GM23338 (cell line): ENCODE data around the gene LSM3. TPM values are rescaled to one million over a fixed set of nuclear protein-coding genes. Genes with fewer than 3 reads are reported as not detected.

Source experiments
- ATAC-seq: fragments of 200-7000 bp; cut with Tn5 transposase; 3 replicates; pipeline ENCODE4 v1.9.1; 2020
- DNase-seq: peaks from one replicate; pipeline ENCODE4 v3.0.0-alpha.2; 2015; ENCODE audit warnings: low spot score
- H2AFZ ChIP-seq: fragments of 200-600 bp; sonication (generic); 2 replicates; pipeline ENCODE4 v1.8.0; 2016; ENCODE audit warnings: antibody characterized with exemption, mild to moderate bottlenecking, moderate library complexity
- H3F3A ChIP-seq: fragments of 200-600 bp; sonication (generic); replicated peaks from 2 replicates; pipeline ENCODE4 v1.8.0; 2017; ENCODE audit warnings: antibody characterized with exemption, mixed run types, low read depth
- H3K27ac ChIP-seq: fragments of 200-600 bp; sonication (generic); 2 replicates; pipeline ENCODE4 v1.6.1; 2016; ENCODE audit warnings: low read depth
- H3K27me3 ChIP-seq: fragments of 200-600 bp; sonication (generic); 2 replicates; pipeline ENCODE4 v1.8.0; 2016; ENCODE audit warnings: mild to moderate bottlenecking, mixed run types, moderate library complexity; ENCODE audit not compliant: insufficient read depth
- H3K36me3 ChIP-seq: fragments of 200-600 bp; sonication (generic); 2 replicates; pipeline ENCODE4 v1.8.0; 2016; ENCODE audit warnings: mild to moderate bottlenecking; ENCODE audit not compliant: insufficient read depth
- H3K4me1 ChIP-seq: fragments of 200-600 bp; sonication (generic); 2 replicates; pipeline ENCODE4 v1.8.0; 2016; ENCODE audit warnings: mild to moderate bottlenecking, moderate library complexity; ENCODE audit not compliant: insufficient read depth
- H3K4me2 ChIP-seq: fragments of 200-600 bp; sonication (generic); 2 replicates; pipeline ENCODE4 v1.7.1; 2017; ENCODE audit warnings: mixed run types
- H3K4me3 ChIP-seq: fragments of 200-600 bp; sonication (generic); 2 replicates; pipeline ENCODE4 v1.6.1; 2016; ENCODE audit warnings: mixed run types
- H3K79me2 ChIP-seq: fragments of 200-600 bp; sonication (generic); replicated peaks from 2 replicates; pipeline ENCODE4 v1.8.0; 2017; ENCODE audit warnings: mild to moderate bottlenecking; ENCODE audit not compliant: insufficient read depth
- H3K9me2 ChIP-seq: fragments of 200-600 bp; sonication (generic); 2 replicates; pipeline ENCODE4 v1.8.0; 2017; ENCODE audit not compliant: insufficient read depth
- H4K20me1 ChIP-seq: fragments of 200-600 bp; sonication (generic); replicated peaks from 2 replicates; pipeline ENCODE4 v1.8.0; 2017; ENCODE audit warnings: mild to moderate bottlenecking; ENCODE audit not compliant: insufficient read depth
- H3K27ac Mint-ChIP-seq: 2 replicates; pipeline ENCODE4 v1.8.0; 2020; ENCODE audit warnings: inconsistent platforms, mild to moderate bottlenecking, moderate library complexity, mixed read lengths
- H3K27me3 Mint-ChIP-seq: 3 replicates; pipeline ENCODE4 v1.8.0; 2022; ENCODE audit warnings: low read depth, mild to moderate bottlenecking, moderate library complexity, mixed read lengths, inconsistent platforms; ENCODE audit not compliant: insufficient read depth, poor library complexity
- H3K36me3 Mint-ChIP-seq: 3 replicates; pipeline ENCODE4 v1.8.0; 2021; ENCODE audit warnings: low read depth, mild to moderate bottlenecking, inconsistent platforms, moderate library complexity, mixed read lengths
- H3K4me1 Mint-ChIP-seq: 3 replicates; pipeline ENCODE4 v1.8.0; 2020; ENCODE audit warnings: mild to moderate bottlenecking, inconsistent platforms, mixed read lengths
- H3K4me3 Mint-ChIP-seq: 3 replicates; pipeline ENCODE4 v1.8.0; 2021; ENCODE audit warnings: moderate library complexity, mild to moderate bottlenecking, inconsistent platforms, mixed read lengths
- H3K9me3 Mint-ChIP-seq: 3 replicates; pipeline ENCODE4 v1.8.0; 2020; ENCODE audit warnings: moderate library complexity, mild to moderate bottlenecking, inconsistent platforms, mixed read lengths
- ETS1 ChIP-seq: IDR thresholded peaks from 2 replicates; pipeline ENCODE4 v1.6.1; 2016; ENCODE audit warnings: antibody characterized with exemption
- EZH2 ChIP-seq: fragments of 200-600 bp; sonication (generic); IDR thresholded peaks from one replicate; pipeline ENCODE4 v1.8.0; 2017; ENCODE audit warnings: antibody characterized with exemption, mild to moderate bottlenecking, low read depth; ENCODE audit not compliant: unreplicated experiment
- EZH2phosphoT487 ChIP-seq: fragments of 200-600 bp; sonication (generic); IDR thresholded peaks from one replicate; pipeline ENCODE4 v1.8.1; 2018; ENCODE audit warnings: antibody characterized with exemption; ENCODE audit not compliant: unreplicated experiment
- JUNB ChIP-seq: IDR thresholded peaks from one replicate; pipeline ENCODE4 v1.6.1; 2016; ENCODE audit warnings: antibody characterized with exemption; ENCODE audit not compliant: unreplicated experiment
- NANOG ChIP-seq: IDR thresholded peaks from 2 replicates; pipeline ENCODE4 v1.6.1; 2016; ENCODE audit warnings: antibody characterized with exemption, borderline replicate concordance
- POLR2AphosphoS5 ChIP-seq: IDR thresholded peaks from 2 replicates; pipeline ENCODE4 v1.6.1; 2016; ENCODE audit warnings: antibody characterized with exemption, low read depth
- STAT1 ChIP-seq: IDR thresholded peaks from one replicate; pipeline ENCODE4 v1.6.1; 2016; ENCODE audit warnings: antibody characterized with exemption; ENCODE audit not compliant: unreplicated experiment
- ZNF114 ChIP-seq: fragments of 250-450 bp; sonication (Bioruptor Pico); IDR thresholded peaks from 2 replicates; pipeline ENCODE4 v1.5.0; 2020; ENCODE audit warnings: mild to moderate bottlenecking, moderate library complexity
- ZNF331 ChIP-seq: fragments of 250-450 bp; sonication (Bioruptor Pico); IDR thresholded peaks from 2 replicates; pipeline ENCODE4 v1.5.0; 2020; ENCODE audit warnings: low read depth, mild to moderate bottlenecking, moderate library complexity
- ZNF462 ChIP-seq: fragments of 250-450 bp; sonication (Bioruptor Pico); IDR thresholded peaks from 2 replicates; pipeline ENCODE4 v1.5.0; 2020; ENCODE audit warnings: mild to moderate bottlenecking, moderate library complexity
- polyA plus RNA-seq: library from polyadenylated mRNA; unstranded; fragments of >200 nt; fragmentation: Nextera tagmentation; extraction: Ambion mirVana; gene quantifications from 2 replicates; pipeline ENCODE4 v1.2.1, GENCODE V29; 2016
- total RNA-seq: library from RNA; depleted of rRNA; stranded (reverse); fragments of >200 nt; shearing (Covaris generic); gene quantifications from 2 replicates; pipeline ENCODE4 v1.2.3, GENCODE V29; 2014
- TF ChIP-seq, protein P1 (sequence below), 2 experiments: fragments of 200-600 bp in 1 of 2; sonication (generic) in 1 of 2; conservative IDR thresholded peaks; 2 replicates each; pipeline versions ENCODE4 v1.5.1 to v1.6.1; 2016 to 2017; ENCODE audit warnings: antibody characterized with exemption in 2 of 2, low read depth in 2 of 2, mild to moderate bottlenecking in 2 of 2, moderate library complexity in 1 of 2

Gene LSM3
- total and polyA plus RNA-seq, 2 experiments from 2014 or later, result 20.1 to 71.5 TPM

- H3K27me3 ChIP-seq, result no peaks in the 10 kb centered on the region
- H3K9me2 ChIP-seq, result 0 out of 2 replicates have a peak, but pooled peaks cover 3% of the 10 kb centered on the region
- Mint-ChIP-seq H3K9me3 (no peaks in the 10 kb centered on the region), H3K27me3 (peaks cover 6% of the 10 kb centered on the region), H3K27ac (no peak overlapping the region), H3K4me1 (no peaks in the 10 kb centered on the region), H3K4me3 (no peak overlapping the region; the same call in 2 of the 3 replicates), H3K36me3 (no peaks in the 10 kb centered on the region; the same call in 2 of the 3 replicates)
- no peaks in the 10 kb centered on the region for H3K79me2 ChIP-seq
- ATAC-seq, result no peak
- H3K4me2 ChIP-seq, result no peak overlapping the region
- H2AFZ ChIP-seq, result 0 out of 2 replicates have a peak overlapping the region, but pooled peaks have one; percentile 56
- H3K27ac ChIP-seq, result no peak overlapping the region
- no peaks in the 10 kb centered on the region for H3K36me3 ChIP-seq
- no peaks in the 10 kb centered on the region for H4K20me1 ChIP-seq
- no peaks in the 10 kb centered on the region for H3F3A ChIP-seq
- no peaks in the 10 kb centered on the region for H3K4me1 ChIP-seq
- no peak overlapping the region for H3K4me3 ChIP-seq
- no peak for TF ChIP-seq EZH2
- DNase-seq, result no peak
Measured at GRCh38 chr3:14242490-14243311, 64.1 kb downstream of the LSM3 start.

DNA sequence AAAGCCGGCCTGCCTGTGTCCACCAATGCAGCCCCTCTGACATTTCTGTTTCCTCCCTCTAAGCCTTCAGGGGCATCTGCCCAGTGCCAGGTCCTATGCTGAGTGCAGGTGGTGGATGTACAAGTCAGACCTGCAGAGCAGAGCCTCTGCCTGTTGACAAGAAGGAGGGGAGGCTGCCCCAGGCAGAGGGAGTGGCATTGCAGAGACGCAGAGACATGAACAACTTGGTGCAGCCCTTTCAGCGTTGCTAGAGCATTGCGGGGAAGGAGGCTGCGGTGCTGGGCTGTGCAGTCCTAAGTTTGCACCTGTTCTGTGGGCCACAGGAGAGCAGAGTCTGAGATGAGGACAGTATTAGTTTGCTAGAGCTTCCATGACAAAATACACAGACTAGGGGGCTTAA, 65.2 kb downstream of the LSM3 start:
- no peaks in the 10 kb centered on the region for H3K36me3 ChIP-seq
- H3K4me2 ChIP-seq, result no peak overlapping the region
- H3K4me3 ChIP-seq, result no peak overlapping the region
- H3F3A ChIP-seq, result no peaks in the 10 kb centered on the region
- Mint-ChIP-seq H3K27ac (no peak overlapping the region), H3K27me3 (peaks cover 6% of the 10 kb centered on the region), H3K36me3 (no peaks in the 10 kb centered on the region; the same call in 2 of the 3 replicates), H3K4me3 (no peak overlapping the region), H3K9me3 (no peaks in the 10 kb centered on the region), H3K4me1 (no peaks in the 10 kb centered on the region)
- H3K27ac ChIP-seq, result no peak overlapping the region
- no peak overlapping the region for H2AFZ ChIP-seq
- DNase-seq, result no peak
- H3K27me3 ChIP-seq, result no peaks in the 10 kb centered on the region
- no peaks in the 10 kb centered on the region for H3K4me1 ChIP-seq
- no peaks in the 10 kb centered on the region for H3K79me2 ChIP-seq
- no peak for ATAC-seq
- H4K20me1 ChIP-seq, result no peaks in the 10 kb centered on the region
- 0 out of 2 replicates have a peak, but pooled peaks cover 2% of the 10 kb centered on the region for H3K9me2 ChIP-seq
- TF ChIP-seq ETS1 (no peak), POLR2AphosphoS5 (no peak), NANOG (no peak), STAT1 (no peak), JUNB (no peak), ZNF462 (no peak), ZNF331 (no peak), ZNF114 (CRISPR knock-in tag) (no peak), EZH2 (no peak), EZH2phosphoT487 (no peak)
- TF ChIP-seq, protein P1, sequence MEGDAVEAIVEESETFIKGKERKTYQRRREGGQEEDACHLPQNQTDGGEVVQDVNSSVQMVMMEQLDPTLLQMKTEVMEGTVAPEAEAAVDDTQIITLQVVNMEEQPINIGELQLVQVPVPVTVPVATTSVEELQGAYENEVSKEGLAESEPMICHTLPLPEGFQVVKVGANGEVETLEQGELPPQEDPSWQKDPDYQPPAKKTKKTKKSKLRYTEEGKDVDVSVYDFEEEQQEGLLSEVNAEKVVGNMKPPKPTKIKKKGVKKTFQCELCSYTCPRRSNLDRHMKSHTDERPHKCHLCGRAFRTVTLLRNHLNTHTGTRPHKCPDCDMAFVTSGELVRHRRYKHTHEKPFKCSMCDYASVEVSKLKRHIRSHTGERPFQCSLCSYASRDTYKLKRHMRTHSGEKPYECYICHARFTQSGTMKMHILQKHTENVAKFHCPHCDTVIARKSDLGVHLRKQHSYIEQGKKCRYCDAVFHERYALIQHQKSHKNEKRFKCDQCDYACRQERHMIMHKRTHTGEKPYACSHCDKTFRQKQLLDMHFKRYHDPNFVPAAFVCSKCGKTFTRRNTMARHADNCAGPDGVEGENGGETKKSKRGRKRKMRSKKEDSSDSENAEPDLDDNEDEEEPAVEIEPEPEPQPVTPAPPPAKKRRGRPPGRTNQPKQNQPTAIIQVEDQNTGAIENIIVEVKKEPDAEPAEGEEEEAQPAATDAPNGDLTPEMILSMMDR (conservative IDR thresholded peaks at IDR 0.05; ENCODE audit: low read depth in 2 of 2), result no peak
